Astrocyte (in vitro differentiated cells and primary cell): ENCODE data around the gene QSOX2.

Experiments
- EZH2 ChIP-seq: IDR thresholded peaks from 2 replicates; pipeline ENCODE4 v1.6.1; 2012; ENCODE audit warnings: mild to moderate bottlenecking, low read length, inconsistent platforms; ENCODE audit not compliant: insufficient read depth
- TF ChIP-seq, protein P1 (sequence below): IDR thresholded peaks from 2 replicates; pipeline ENCODE4 v1.5.1; 2011; ENCODE audit warnings: low read depth, mild to moderate bottlenecking, inconsistent platforms, low read length, moderate library complexity; ENCODE audit not compliant: insufficient read depth

DNA sequence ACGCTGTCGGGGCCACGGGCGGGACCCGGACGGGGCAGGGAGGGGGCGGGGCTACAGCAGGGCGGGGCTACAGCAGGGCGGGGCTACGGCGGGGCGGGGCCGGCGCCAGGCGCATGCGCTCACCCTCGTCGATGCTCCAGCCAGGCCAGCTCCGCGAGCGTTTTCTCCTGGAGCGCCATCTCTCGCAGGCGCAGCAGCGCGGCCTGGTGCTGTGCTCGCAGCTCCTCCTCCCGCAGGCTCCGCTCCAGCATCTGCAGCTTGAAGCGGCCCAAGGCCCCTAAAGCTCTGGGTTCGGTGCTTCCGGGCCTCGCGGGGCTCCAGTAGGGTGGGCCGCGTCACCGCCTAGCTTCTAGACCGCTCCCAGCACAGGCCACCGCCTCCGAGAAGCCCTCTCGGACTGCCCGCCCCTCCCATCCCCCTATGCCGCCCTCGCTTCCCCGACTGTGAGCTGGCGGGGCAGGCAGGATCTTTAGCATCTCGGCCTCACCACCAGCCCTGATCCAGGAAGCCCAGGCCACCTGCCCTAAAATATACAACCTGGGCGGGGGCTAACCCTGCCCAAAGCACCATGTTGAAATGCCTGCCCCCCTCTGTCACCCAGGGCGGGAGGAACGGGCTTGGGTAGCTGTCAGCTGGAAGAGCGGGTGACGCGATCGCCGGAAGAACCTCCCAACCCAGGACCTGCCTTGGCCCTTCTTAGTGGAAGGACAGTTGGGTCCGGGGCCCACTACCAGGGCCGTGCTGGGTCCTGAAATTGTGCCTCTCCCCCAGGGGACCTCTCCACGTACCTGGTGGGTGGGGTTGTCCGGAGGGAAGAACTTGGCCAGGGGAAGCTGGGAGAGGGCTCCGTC, 21.9 kb upstream of the QSOX2 start:
- TF ChIP-seq, protein P1, sequence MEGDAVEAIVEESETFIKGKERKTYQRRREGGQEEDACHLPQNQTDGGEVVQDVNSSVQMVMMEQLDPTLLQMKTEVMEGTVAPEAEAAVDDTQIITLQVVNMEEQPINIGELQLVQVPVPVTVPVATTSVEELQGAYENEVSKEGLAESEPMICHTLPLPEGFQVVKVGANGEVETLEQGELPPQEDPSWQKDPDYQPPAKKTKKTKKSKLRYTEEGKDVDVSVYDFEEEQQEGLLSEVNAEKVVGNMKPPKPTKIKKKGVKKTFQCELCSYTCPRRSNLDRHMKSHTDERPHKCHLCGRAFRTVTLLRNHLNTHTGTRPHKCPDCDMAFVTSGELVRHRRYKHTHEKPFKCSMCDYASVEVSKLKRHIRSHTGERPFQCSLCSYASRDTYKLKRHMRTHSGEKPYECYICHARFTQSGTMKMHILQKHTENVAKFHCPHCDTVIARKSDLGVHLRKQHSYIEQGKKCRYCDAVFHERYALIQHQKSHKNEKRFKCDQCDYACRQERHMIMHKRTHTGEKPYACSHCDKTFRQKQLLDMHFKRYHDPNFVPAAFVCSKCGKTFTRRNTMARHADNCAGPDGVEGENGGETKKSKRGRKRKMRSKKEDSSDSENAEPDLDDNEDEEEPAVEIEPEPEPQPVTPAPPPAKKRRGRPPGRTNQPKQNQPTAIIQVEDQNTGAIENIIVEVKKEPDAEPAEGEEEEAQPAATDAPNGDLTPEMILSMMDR, result no peak
- no peak for TF ChIP-seq EZH2
